Measurements from ENCODE around the gene LBHD2. TPM values are rescaled to one million over a fixed set of nuclear protein-coding genes. Genes with fewer than 3 reads are reported as not detected.

Gene LBHD2
- polyA plus RNA-seq, 1 donor from 2014 or later, result not detected

DNA sequence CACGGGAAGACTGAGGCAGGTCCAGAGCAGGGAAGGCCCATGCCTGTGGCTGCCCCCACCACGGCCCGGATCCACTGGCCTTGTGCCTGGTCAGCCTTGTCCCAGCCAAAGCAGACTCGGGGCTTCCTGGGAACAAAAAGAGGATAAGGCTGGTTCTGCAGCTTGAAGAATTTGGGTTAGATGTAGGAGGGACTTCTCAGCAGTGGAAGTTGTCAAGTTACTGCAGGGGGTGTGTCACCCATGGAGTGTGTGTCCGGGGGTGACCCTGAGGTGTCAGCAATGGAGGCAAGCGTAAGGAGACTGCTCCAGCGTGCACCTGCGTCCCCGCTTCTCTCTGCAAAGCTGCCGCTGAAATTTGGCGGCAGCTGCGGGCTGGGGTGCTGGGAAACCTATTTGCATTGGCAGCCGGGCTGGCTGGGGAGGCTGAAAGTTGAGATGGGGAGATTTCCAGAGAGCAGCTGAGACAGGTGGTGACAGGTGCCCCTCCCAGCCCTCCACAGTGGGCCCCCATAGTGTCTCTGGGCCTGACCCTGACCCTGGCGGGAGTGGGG, 26.7 kb downstream of the LBHD2 start:
- H4K20me1 ChIP-seq (ENCODE audit: insufficient read depth), result no peaks in the 10 kb centered on the region

DNA sequence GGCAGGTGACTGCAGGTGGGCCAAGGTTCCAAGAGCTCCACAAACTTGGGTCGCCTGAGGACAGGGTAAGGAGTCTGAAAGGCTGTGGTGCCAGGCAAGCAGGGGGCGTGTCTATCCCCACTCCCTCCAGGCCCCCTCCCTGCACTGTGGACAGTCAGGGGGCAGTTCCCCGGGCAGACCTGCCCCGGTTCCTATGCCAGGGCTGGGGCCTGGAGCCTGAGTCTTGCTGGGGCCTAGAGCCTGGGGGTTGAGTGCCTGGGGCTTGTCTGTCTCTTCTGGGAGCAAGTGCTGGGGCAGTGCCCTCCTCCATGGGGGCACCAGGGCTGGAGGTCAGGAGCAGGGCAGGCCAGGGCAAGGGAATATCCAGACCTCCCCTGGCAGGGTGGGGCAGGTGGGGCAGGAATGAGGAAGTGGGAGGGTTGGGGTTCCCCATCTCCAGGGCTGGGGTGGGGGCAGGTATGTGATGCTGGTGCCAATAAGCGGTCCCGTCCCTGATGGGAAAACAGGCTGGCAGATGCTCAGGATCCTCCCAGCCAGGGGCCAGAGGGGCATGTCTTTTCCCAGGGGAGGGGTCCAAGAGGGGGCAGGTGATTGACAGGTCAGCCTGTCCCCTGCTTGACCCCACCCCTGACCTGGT, 27.3 kb downstream of the LBHD2 start:
- Histone ChIP-seq H3K9me3 (ENCODE audit: low read length) (no peaks in the 10 kb centered on the region), H3K9me2 (ENCODE audit: insufficient read depth, low read length) (no peaks in the 10 kb centered on the region), H3K4me3 (ENCODE audit: low read length) (no peak overlapping the region), H3K36me3 (ENCODE audit: insufficient read depth, low read length) (no peaks in the 10 kb centered on the region), H3F3A (ENCODE audit: insufficient read depth, low read length, poor library complexity, severe bottlenecking) (no peaks in the 10 kb centered on the region), H4K20me1 (ENCODE audit: insufficient read depth) (no peaks in the 10 kb centered on the region), H3K9ac (ENCODE audit: low read length) (no peak overlapping the region), H3K4me2 (ENCODE audit: low read length) (no peak overlapping the region), H3K79me2 (replicated peaks; ENCODE audit: insufficient read depth, low read length) (no peaks in the 10 kb centered on the region), H3K27ac (ENCODE audit: low read length) (no peak overlapping the region), H3K27me3 (ENCODE audit: insufficient read depth, low read depth, low read length) (no peaks in the 10 kb centered on the region), H2AFZ (ENCODE audit: low read depth, low read length) (no peak overlapping the region)
- TF ChIP-seq EZH2 (IDR thresholded peaks at IDR 0.05; ENCODE audit: borderline replicate concordance, insufficient read depth, low read length, poor library complexity, severe bottlenecking) (no peak), RAD21 (conservative IDR thresholded peaks at IDR 0.05) (no peak), POLR2AphosphoS5 (IDR thresholded peaks at IDR 0.05) (no peak), MXI1 (conservative IDR thresholded peaks at IDR 0.05; ENCODE audit: poor library complexity, severe bottlenecking) (no peak), TAF1 (IDR thresholded peaks at IDR 0.05; ENCODE audit: low read depth) (no peak), EP300 (conservative IDR thresholded peaks at IDR 0.05; ENCODE audit: poor library complexity, severe bottlenecking) (no peak), SMC3 (conservative IDR thresholded peaks at IDR 0.05; ENCODE audit: poor library complexity) (no peak)
- TF ChIP-seq, protein P1, sequence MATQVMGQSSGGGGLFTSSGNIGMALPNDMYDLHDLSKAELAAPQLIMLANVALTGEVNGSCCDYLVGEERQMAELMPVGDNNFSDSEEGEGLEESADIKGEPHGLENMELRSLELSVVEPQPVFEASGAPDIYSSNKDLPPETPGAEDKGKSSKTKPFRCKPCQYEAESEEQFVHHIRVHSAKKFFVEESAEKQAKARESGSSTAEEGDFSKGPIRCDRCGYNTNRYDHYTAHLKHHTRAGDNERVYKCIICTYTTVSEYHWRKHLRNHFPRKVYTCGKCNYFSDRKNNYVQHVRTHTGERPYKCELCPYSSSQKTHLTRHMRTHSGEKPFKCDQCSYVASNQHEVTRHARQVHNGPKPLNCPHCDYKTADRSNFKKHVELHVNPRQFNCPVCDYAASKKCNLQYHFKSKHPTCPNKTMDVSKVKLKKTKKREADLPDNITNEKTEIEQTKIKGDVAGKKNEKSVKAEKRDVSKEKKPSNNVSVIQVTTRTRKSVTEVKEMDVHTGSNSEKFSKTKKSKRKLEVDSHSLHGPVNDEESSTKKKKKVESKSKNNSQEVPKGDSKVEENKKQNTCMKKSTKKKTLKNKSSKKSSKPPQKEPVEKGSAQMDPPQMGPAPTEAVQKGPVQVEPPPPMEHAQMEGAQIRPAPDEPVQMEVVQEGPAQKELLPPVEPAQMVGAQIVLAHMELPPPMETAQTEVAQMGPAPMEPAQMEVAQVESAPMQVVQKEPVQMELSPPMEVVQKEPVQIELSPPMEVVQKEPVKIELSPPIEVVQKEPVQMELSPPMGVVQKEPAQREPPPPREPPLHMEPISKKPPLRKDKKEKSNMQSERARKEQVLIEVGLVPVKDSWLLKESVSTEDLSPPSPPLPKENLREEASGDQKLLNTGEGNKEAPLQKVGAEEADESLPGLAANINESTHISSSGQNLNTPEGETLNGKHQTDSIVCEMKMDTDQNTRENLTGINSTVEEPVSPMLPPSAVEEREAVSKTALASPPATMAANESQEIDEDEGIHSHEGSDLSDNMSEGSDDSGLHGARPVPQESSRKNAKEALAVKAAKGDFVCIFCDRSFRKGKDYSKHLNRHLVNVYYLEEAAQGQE (IDR thresholded peaks at IDR 0.05; ENCODE audit: borderline replicate concordance), result no peak
- TF ChIP-seq, protein P2, sequence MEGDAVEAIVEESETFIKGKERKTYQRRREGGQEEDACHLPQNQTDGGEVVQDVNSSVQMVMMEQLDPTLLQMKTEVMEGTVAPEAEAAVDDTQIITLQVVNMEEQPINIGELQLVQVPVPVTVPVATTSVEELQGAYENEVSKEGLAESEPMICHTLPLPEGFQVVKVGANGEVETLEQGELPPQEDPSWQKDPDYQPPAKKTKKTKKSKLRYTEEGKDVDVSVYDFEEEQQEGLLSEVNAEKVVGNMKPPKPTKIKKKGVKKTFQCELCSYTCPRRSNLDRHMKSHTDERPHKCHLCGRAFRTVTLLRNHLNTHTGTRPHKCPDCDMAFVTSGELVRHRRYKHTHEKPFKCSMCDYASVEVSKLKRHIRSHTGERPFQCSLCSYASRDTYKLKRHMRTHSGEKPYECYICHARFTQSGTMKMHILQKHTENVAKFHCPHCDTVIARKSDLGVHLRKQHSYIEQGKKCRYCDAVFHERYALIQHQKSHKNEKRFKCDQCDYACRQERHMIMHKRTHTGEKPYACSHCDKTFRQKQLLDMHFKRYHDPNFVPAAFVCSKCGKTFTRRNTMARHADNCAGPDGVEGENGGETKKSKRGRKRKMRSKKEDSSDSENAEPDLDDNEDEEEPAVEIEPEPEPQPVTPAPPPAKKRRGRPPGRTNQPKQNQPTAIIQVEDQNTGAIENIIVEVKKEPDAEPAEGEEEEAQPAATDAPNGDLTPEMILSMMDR (IDR thresholded peaks at IDR 0.05; ENCODE audit: poor library complexity, severe bottlenecking), result no peak

More for the DNA sequence above, 26.7 kb downstream of the LBHD2 start:
- no peaks in the 10 kb centered on the region for H3K27me3 ChIP-seq (ENCODE audit: insufficient read depth, low read depth, low read length)
- H3K27ac ChIP-seq (ENCODE audit: low read length), result no peak overlapping the region
- no peaks in the 10 kb centered on the region for H3F3A ChIP-seq (ENCODE audit: insufficient read depth, low read length, poor library complexity, severe bottlenecking)
- no peaks in the 10 kb centered on the region for H3K79me2 ChIP-seq (replicated peaks; ENCODE audit: insufficient read depth, low read length)
- H3K4me3 ChIP-seq (ENCODE audit: low read length), result no peak overlapping the region
- TF ChIP-seq, protein P2 (IDR thresholded peaks at IDR 0.05; ENCODE audit: poor library complexity, severe bottlenecking), result no peak
- no peak for TF ChIP-seq RAD21 (conservative IDR thresholded peaks at IDR 0.05)
- TF ChIP-seq EP300 (conservative IDR thresholded peaks at IDR 0.05; ENCODE audit: poor library complexity, severe bottlenecking), result no peak
- no peak for TF ChIP-seq TAF1 (IDR thresholded peaks at IDR 0.05; ENCODE audit: low read depth)
- TF ChIP-seq, protein P1 (IDR thresholded peaks at IDR 0.05; ENCODE audit: borderline replicate concordance), result no peak
- no peak for TF ChIP-seq EZH2 (IDR thresholded peaks at IDR 0.05; ENCODE audit: borderline replicate concordance, insufficient read depth, low read length, poor library complexity, severe bottlenecking)
- no peak for TF ChIP-seq POLR2AphosphoS5 (IDR thresholded peaks at IDR 0.05)
- H3K9ac ChIP-seq (ENCODE audit: low read length), result no peak overlapping the region
- no peaks in the 10 kb centered on the region for H3K36me3 ChIP-seq (ENCODE audit: insufficient read depth, low read length)
- H3K4me2 ChIP-seq (ENCODE audit: low read length), result no peak overlapping the region
- no peak overlapping the region for H2AFZ ChIP-seq (ENCODE audit: low read depth, low read length)
- no peaks in the 10 kb centered on the region for H3K9me3 ChIP-seq (ENCODE audit: low read length)
- H3K9me2 ChIP-seq (ENCODE audit: insufficient read depth, low read length), result no peaks in the 10 kb centered on the region

Measured in neural cell (in vitro differentiated cells).